Stimulated activated CD4-positive, alpha-beta T cell treated with anti-CD3 and anti-CD28 coated beads, Interleukin-2, amount 100 ng/mL, for 24 hours (primary cell): ENCODE results near the gene CADPS.

ENCODE experiments used
- DNase-seq, 2 donors: peaks; one replicate each; pipeline ENCODE4 v3.0.0-alpha.2; 2020

The CADPS gene

GRCh38 chr3:62874711-62875557 lies at the start of gene CADPS:
Gene CADPS, minus strand, starts transcription at chr3:62875416. Its CDS starts 387 bp downstream, at chr3:62875029.
- no peak for DNase-seq

GRCh38 chr3:62923066-62923465 lies 47.9 kb upstream of the CADPS start:
- DNase-seq = no peak

GRCh38 chr3:62922326-62922725 lies 47.1 kb upstream of the CADPS start:
- DNase-seq = no peak

GRCh38 chr3:62920466-62920784 lies 45.2 kb upstream of the CADPS start:
- DNase-seq = no peak

GRCh38 chr3:62919784-62920465 lies 44.7 kb upstream of the CADPS start:
- DNase-seq = no peak

GRCh38 chr3:62918777-62919176 lies 43.6 kb upstream of the CADPS start:
- no peak for DNase-seq

GRCh38 chr3:62918131-62918530 lies 42.9 kb upstream of the CADPS start:
- no peak for DNase-seq

GRCh38 chr3:62911526-62911925 lies 36.3 kb upstream of the CADPS start:
- DNase-seq = no peak

GRCh38 chr3:62905331-62905730 lies 30.1 kb upstream of the CADPS start:
- no peak for DNase-seq

GRCh38 chr3:62898530-62899496 lies 23.6 kb upstream of the CADPS start:
- no peak for DNase-seq

GRCh38 chr3:62895901-62896300 lies 20.7 kb upstream of the CADPS start:
- no peak for DNase-seq

- no peak for DNase-seq
Observed at GRCh38 chr3:62892951-62893350, 17.7 kb upstream of the CADPS start.

- no peak for DNase-seq
Observed at GRCh38 chr3:62892045-62892444, 16.8 kb upstream of the CADPS start.

GRCh38 chr3:62888778-62889177 lies 13.6 kb upstream of the CADPS start:
- DNase-seq = no peak

GRCh38 chr3:62888180-62888579 lies 13.0 kb upstream of the CADPS start:
- DNase-seq = no peak

GRCh38 chr3:62885136-62885535 lies 9.9 kb upstream of the CADPS start:
- no peak for DNase-seq

GRCh38 chr3:62884096-62884870 lies 9.1 kb upstream of the CADPS start:
- DNase-seq = no peak

- no peak for DNase-seq
Observed at GRCh38 chr3:62882676-62883200, 7.5 kb upstream of the CADPS start.

GRCh38 chr3:62876064-62876463 lies 848 bp upstream of the CADPS start:
- no peak for DNase-seq

- DNase-seq = no peak
Observed at GRCh38 chr3:62875558-62876002, 364 bp upstream of the CADPS start.

- DNase-seq = no peak
Observed at GRCh38 chr3:62873761-62874710, 1.2 kb downstream of the CADPS start.
